Panc1 (cell line): ENCODE data around the gene ZNF749. TPM values are rescaled to one million over a fixed set of nuclear protein-coding genes. Genes with fewer than 3 reads are reported as not detected.

Source experiments
- ATAC-seq: fragments of 200-7000 bp; cut with Tn5 transposase; 2 replicates; pipeline ENCODE4 v1.9.1; 2020; ENCODE audit warnings: mild to moderate bottlenecking, moderate library complexity
- BruUV-seq: library from RNA; stranded (reverse); fragments of 400-500 nt; replicated peaks from 2 replicates; lab custom pipeline; 2021; lab: Mats Ljungman, UMichigan
- CTCF ChIA-PET: fragments of 300-600 bp; sonication (Branson Sonifier 250); formaldehyde crosslinking; loops from one replicate; lab custom pipeline; 2022; ENCODE audit warnings: antibody characterized with exemption; lab: Charles Lee
- POLR2A ChIA-PET: fragments of 300-600 bp; sonication (Branson Sonifier 250); formaldehyde crosslinking; loops from one replicate; lab custom pipeline; 2022; ENCODE audit warnings: antibody characterized with exemption; lab: Charles Lee
- DNase-seq: peaks from one replicate; pipeline ENCODE4 v3.0.0-alpha.2; 2010; ENCODE audit warnings: low read depth, low spot score
- H3K27ac ChIP-seq: 2 replicates; pipeline ENCODE4 v1.5.1; 2011; ENCODE audit warnings: mild to moderate bottlenecking, low read length, inconsistent platforms
- H3K27me3 ChIP-seq: fragments of 200-500 bp; sonication (Bioruptor generic); 2 replicates; pipeline ENCODE4 v1.6.0; 2014; ENCODE audit warnings: low read length, inconsistent platforms; ENCODE audit not compliant: control insufficient read depth, insufficient read depth
- H3K36me3 ChIP-seq: fragments of 200-500 bp; sonication (Bioruptor generic); 2 replicates; pipeline ENCODE4 v1.5.1; 2014; ENCODE audit warnings: inconsistent platforms, mild to moderate bottlenecking, low read length, moderate library complexity; ENCODE audit not compliant: control insufficient read depth, insufficient read depth
- H3K4me1 ChIP-seq: 2 replicates; pipeline ENCODE4 v1.5.1; 2011; ENCODE audit warnings: inconsistent platforms, mild to moderate bottlenecking, low read length, moderate library complexity; ENCODE audit not compliant: control insufficient read depth, insufficient read depth
- H3K4me3 ChIP-seq, 2 experiments: 2 replicates each; pipeline ENCODE4 v1.5.1; 2011 to 2012; ENCODE audit warnings: low read depth in 2 of 2, low read length in 2 of 2, mild to moderate bottlenecking in 2 of 2, inconsistent platforms in 1 of 2, moderate library complexity in 1 of 2
- H3K9me3 ChIP-seq: fragments of 200-500 bp; sonication (Bioruptor generic); 2 replicates; pipeline ENCODE4 v1.5.1; 2014; ENCODE audit warnings: low read depth, mild to moderate bottlenecking, inconsistent platforms, low read length, moderate library complexity; ENCODE audit not compliant: control insufficient read depth, insufficient read depth
- POLR2AphosphoS5 ChIP-seq: IDR thresholded peaks from 2 replicates; pipeline ENCODE4 v1.6.1; 2012; ENCODE audit warnings: mild to moderate bottlenecking, low read depth, low read length, moderate library complexity
- SIN3A ChIP-seq: IDR thresholded peaks from 2 replicates; pipeline ENCODE4 v1.6.1; 2012; ENCODE audit warnings: low read depth, mild to moderate bottlenecking, low read length, moderate library complexity, borderline replicate concordance; ENCODE audit not compliant: insufficient read depth
- TCF7L2 ChIP-seq: IDR thresholded peaks from 2 replicates; pipeline ENCODE4 v1.6.1; 2011; ENCODE audit warnings: mild to moderate bottlenecking, low read depth, low read length, inconsistent platforms
- in situ Hi-C: cut with HindIII; loops from 2 replicates; pipeline ENCODE4 v1.10.0; 2016; ENCODE audit warnings: low sequenced_read_pairs, low pct_unique_long_range_greater_than_20kb
- intact Hi-C: fragments of 100-400 bp; cut with micrococcal nuclease; formaldehyde crosslinking; loops from one replicate; pipeline ENCODE4 v1.10.0; 2022; ENCODE audit not compliant: unreplicated experiment
- total RNA-seq: library from RNA; stranded (reverse); gene quantifications from one replicate; pipeline ENCODE4 v1.2.1, GENCODE V29; 2021; ENCODE audit not compliant: unreplicated experiment
- TF ChIP-seq, protein P1 (sequence below), 2 experiments: IDR thresholded peaks; 2 replicates each; pipeline ENCODE4 v1.6.1; 2011 to 2012; ENCODE audit warnings: low read depth in 2 of 2, control low read depth in 1 of 2, low read length in 1 of 2, mild to moderate bottlenecking in 1 of 2, moderate library complexity in 1 of 2; ENCODE audit not compliant: insufficient read depth in 1 of 2
- TF ChIP-seq, protein P2 (sequence below): fragments of 450-650 bp; IDR thresholded peaks from 2 replicates; pipeline ENCODE4 v1.5.1; 2017; ENCODE audit warnings: mild to moderate bottlenecking

The ZNF749 gene
- total RNA-seq, 1 experiment from 2014 or later, result 21.3 TPM

DNA sequence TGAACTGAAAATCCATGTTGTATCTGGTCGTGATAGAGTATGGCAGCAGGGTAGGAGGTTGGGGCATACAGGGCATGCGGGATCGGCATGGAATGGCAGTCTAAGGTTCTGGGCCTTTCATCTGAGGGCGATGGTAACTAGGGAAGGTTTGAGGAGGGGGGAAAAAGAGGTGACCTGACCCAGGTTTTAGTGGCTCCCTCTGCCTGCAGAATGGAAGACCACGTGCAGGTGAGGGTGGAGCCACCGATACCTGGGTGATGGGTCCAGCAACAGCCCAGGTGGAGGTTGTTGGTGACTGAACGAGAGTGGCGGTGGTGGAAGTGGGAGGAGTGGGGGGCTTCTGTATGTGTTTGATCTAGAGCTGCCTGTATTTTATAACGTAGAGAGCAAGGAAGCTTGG lies 3.8 kb downstream of the ZNF749 start:
- in situ Hi-C loops (no loop called here), intact Hi-C loops (no loop called here)
- ChIA-PET CTCF (no interaction called here), POLR2A (no interaction called here)
- DNase-seq (no peak), ATAC-seq (no peak)
- no peak overlapping the region for H3K27ac ChIP-seq
- TF ChIP-seq, protein P1, sequence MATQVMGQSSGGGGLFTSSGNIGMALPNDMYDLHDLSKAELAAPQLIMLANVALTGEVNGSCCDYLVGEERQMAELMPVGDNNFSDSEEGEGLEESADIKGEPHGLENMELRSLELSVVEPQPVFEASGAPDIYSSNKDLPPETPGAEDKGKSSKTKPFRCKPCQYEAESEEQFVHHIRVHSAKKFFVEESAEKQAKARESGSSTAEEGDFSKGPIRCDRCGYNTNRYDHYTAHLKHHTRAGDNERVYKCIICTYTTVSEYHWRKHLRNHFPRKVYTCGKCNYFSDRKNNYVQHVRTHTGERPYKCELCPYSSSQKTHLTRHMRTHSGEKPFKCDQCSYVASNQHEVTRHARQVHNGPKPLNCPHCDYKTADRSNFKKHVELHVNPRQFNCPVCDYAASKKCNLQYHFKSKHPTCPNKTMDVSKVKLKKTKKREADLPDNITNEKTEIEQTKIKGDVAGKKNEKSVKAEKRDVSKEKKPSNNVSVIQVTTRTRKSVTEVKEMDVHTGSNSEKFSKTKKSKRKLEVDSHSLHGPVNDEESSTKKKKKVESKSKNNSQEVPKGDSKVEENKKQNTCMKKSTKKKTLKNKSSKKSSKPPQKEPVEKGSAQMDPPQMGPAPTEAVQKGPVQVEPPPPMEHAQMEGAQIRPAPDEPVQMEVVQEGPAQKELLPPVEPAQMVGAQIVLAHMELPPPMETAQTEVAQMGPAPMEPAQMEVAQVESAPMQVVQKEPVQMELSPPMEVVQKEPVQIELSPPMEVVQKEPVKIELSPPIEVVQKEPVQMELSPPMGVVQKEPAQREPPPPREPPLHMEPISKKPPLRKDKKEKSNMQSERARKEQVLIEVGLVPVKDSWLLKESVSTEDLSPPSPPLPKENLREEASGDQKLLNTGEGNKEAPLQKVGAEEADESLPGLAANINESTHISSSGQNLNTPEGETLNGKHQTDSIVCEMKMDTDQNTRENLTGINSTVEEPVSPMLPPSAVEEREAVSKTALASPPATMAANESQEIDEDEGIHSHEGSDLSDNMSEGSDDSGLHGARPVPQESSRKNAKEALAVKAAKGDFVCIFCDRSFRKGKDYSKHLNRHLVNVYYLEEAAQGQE (IDR thresholded peaks at IDR 0.05; ENCODE audit: insufficient read depth in 1 of 2, low read depth in 2 of 2, low read length in 1 of 2), result no peak
- TF ChIP-seq POLR2AphosphoS5 (no peak), SIN3A (no peak), TCF7L2 (no peak)
- TF ChIP-seq, protein P2, sequence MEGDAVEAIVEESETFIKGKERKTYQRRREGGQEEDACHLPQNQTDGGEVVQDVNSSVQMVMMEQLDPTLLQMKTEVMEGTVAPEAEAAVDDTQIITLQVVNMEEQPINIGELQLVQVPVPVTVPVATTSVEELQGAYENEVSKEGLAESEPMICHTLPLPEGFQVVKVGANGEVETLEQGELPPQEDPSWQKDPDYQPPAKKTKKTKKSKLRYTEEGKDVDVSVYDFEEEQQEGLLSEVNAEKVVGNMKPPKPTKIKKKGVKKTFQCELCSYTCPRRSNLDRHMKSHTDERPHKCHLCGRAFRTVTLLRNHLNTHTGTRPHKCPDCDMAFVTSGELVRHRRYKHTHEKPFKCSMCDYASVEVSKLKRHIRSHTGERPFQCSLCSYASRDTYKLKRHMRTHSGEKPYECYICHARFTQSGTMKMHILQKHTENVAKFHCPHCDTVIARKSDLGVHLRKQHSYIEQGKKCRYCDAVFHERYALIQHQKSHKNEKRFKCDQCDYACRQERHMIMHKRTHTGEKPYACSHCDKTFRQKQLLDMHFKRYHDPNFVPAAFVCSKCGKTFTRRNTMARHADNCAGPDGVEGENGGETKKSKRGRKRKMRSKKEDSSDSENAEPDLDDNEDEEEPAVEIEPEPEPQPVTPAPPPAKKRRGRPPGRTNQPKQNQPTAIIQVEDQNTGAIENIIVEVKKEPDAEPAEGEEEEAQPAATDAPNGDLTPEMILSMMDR, result no peak
- H3K36me3 ChIP-seq, result no peaks in the 10 kb centered on the region
- no peaks in the 10 kb centered on the region for H3K27me3 ChIP-seq
- no TSS peak for BruUV-seq
- H3K4me1 ChIP-seq, result peaks cover 5% of the 10 kb centered on the region
- peaks cover 47% of the 10 kb centered on the region for H3K9me3 ChIP-seq
- H3K4me3 ChIP-seq, result no peak overlapping the region

GRCh38 chr19:57441979-57442752 lies 7.0 kb downstream of the ZNF749 start:
- in situ Hi-C loops, result no loop called here
- no peak overlapping the region for H3K4me3 ChIP-seq
- no peak for ATAC-seq
- peaks cover 74% of the 10 kb centered on the region for H3K9me3 ChIP-seq
- CTCF ChIA-PET, result no interaction called here
- no TSS peak for BruUV-seq
- H3K27me3 ChIP-seq, result no peaks in the 10 kb centered on the region
- DNase-seq, result no peak
- no peaks in the 10 kb centered on the region for H3K36me3 ChIP-seq
- H3K4me1 ChIP-seq, result no peaks in the 10 kb centered on the region
- intact Hi-C loops, result no loop called here
- TF ChIP-seq, protein P2, result no peak
- TF ChIP-seq POLR2AphosphoS5 (no peak), SIN3A (no peak), TCF7L2 (no peak)
- TF ChIP-seq, protein P1 (IDR thresholded peaks at IDR 0.05; ENCODE audit: insufficient read depth in 1 of 2, low read depth in 2 of 2, low read length in 1 of 2), result no peak
- POLR2A ChIA-PET, result no interaction called here
- H3K27ac ChIP-seq, result no peak overlapping the region
